Activated CD4-positive, alpha-beta T cell treated with anti-CD3 and anti-CD28 coated beads, Interleukin-2, Interleukin-6, amounts not matched to agents 100 ng/mL and 50 ng/mL, durations not matched to agents 16 hours and 8 hours (primary cell): ENCODE data around the gene JAGN1.
"Not testable (repeated sequence)": the region's sequence is repeated elsewhere in the genome, so short reads cannot be mapped to it uniquely, and the experiment has no call there.

Experiments
- DNase-seq: peaks from one replicate; pipeline ENCODE4 v3.0.0-alpha.2; 2020

The JAGN1 gene

GRCh38 chr3:9890249-9891071, at the start of gene JAGN1:
Gene JAGN1, plus strand, starts transcription at chr3:9890610. Its CDS starts 113 bp downstream, at chr3:9890723.
- DNase-seq: peak; percentile 93

GRCh38 chr3:9841015-9841414, 49.4 kb upstream of the JAGN1 start:
- DNase-seq: no peak

- DNase-seq: peak; percentile 98
These were observed 46.5 kb upstream of the JAGN1 start, which contains the start of gene RPUSD3 for GRCh38 chr3:9843715-9844438. Gene RPUSD3, minus strand, starts transcription at chr3:9844008. Its CDS starts 18 bp downstream, at chr3:9843990.

DNA sequence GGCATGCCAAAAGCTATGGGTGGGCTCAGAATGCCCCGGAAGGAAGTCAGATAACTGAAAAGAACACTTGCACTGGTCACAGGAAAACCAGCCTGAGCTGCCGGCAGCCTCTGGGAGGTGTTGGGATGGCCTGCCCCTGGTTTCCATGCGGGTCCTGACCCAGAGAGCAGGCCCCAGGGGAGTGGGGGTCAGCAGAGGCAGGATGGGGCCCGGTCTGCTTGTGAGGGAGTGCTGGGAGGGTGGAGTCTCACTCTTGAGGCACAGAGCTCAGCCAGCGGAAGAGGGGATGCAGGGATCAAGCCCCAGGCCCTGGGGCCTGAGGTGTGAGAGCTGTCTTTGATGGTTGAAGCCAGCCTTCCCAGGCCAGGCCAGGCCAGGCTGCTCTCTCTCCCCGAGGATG, 44.2 kb upstream of the JAGN1 start:
- DNase-seq: no peak

DNA sequence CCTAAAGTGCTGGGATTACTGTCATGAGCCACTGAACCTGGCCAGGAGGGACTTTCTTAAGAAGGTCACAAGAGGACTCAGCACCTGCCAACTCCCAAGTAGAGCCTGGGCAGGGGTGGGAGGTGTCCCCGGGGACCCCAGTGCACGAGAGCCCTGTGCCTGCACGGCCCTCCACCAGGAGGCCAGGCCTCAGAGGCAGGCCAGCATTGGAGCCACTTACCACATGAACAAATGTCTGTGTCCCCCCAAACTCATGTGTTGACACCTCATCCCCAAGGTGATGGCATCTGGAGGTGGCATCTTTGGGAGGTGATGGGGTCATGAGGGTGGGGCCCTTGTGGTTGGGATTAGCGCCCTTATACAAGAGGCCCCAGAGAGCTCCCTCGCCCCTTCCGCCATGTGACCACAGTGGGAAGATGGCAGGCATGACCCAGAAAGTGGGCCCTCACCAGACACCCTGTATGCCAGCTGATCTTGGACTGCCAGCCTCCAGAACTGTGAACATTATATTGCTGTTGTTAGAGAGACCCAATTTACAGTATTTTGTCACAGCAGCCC, 43.4 kb upstream of the JAGN1 start:
- DNase-seq: no peak

GRCh38 chr3:9847870-9848269, 42.5 kb upstream of the JAGN1 start:
- DNase-seq: not testable (repeated sequence)

GRCh38 chr3:9848860-9849259, 41.5 kb upstream of the JAGN1 start:
- DNase-seq: peak; percentile 52

GRCh38 chr3:9851383-9851782, 39.0 kb upstream of the JAGN1 start:
- not testable (repeated sequence) for DNase-seq

- not testable (repeated sequence) for DNase-seq
These were observed 38.5 kb upstream of the JAGN1 start for GRCh38 chr3:9851926-9852325.

- no peak for DNase-seq
These were observed 37.9 kb upstream of the JAGN1 start for GRCh38 chr3:9852528-9852927.

GRCh38 chr3:9854291-9854940, 36.0 kb upstream of the JAGN1 start:
- DNase-seq: not testable (repeated sequence)

DNA sequence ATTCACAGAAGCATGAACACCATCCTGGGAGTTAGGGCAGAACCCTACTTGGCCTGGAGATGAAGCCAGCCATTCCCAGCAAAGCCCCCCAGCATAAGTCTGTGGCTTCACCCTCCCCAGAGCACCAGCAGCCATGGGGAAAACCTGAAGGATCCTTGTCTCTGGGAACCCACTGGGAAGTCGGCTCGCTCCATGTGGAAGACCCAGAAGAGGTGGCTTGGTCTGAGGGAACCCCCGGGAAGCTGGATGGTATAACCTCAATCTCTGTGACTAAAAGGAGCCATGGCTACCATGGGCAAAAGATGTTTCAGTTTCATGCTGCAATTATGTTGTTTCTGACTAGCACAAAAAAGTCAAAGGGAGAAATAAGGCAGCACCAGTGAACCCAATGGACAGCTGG, 34.8 kb upstream of the JAGN1 start:
- no peak for DNase-seq

DNA sequence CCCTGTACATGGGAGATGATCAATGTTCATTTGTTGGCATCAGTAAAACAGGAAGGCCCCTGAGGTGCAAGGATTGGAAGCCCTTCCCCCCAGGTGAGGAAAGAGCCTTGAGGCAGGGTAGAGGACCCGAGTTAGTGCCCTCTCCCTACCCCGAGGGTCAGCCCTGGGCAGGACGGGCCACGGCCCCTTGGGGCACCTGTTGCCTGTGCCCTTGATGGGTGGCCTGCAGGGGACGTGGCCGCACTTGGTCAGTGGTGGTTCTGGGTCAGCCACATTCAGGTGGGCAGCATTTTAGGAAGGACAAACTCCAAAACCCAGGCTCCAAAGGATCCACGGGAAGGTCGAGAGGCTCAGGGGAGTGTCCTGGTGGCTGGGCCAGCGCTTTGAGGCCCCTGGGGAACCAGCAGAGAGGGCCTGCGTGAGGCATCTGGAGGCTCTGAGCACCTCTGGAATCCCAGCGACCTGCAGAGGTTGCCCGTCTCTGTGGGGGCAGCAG, 30.8 kb upstream of the JAGN1 start:
- no peak for DNase-seq

GRCh38 chr3:9861201-9861600, 29.2 kb upstream of the JAGN1 start:
- DNase-seq: no peak

GRCh38 chr3:9861626-9862130, 28.7 kb upstream of the JAGN1 start:
- no peak for DNase-seq

GRCh38 chr3:9862391-9863057, 27.9 kb upstream of the JAGN1 start:
- peak; percentile 20 for DNase-seq

GRCh38 chr3:9863058-9863772, 27.2 kb upstream of the JAGN1 start:
- no peak for DNase-seq

DNA sequence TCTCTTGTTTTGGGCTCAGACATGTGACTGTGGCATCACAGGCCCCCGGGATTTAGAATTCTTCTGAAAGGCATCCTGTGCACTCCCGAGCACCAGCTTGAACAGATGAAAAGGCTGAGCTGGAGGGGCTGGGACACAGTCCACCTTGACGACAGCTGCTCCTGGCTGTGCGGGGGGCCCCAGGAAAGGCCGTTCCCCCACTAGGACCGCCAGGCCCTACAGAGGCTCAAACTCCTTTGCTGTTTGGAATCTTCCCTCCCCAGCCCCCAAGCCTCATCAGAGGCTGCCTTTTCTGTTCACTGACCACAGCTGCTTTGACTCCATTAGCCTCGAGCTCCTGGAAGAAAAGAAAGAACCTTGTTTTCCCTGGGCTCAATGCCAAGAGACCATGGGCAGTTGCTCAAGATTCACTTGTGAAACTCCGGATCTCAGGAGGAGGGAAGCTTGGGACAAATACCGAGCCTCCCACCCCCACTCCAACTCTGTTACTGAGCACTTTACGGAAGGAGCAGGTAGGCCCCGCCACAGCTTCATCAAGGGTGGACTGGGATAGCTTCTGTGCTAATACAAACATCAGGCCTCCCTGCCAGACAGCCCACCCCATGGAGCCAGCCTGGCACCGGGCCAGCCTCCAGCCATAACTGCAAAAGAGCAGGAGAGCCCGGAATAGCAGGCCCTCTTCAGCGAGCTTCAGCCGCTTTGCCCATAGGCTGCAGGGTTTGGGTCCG, 26.0 kb upstream of the JAGN1 start:
- DNase-seq: no peak

GRCh38 chr3:9865125-9865637, 25.2 kb upstream of the JAGN1 start:
- DNase-seq: not testable (repeated sequence)

DNA sequence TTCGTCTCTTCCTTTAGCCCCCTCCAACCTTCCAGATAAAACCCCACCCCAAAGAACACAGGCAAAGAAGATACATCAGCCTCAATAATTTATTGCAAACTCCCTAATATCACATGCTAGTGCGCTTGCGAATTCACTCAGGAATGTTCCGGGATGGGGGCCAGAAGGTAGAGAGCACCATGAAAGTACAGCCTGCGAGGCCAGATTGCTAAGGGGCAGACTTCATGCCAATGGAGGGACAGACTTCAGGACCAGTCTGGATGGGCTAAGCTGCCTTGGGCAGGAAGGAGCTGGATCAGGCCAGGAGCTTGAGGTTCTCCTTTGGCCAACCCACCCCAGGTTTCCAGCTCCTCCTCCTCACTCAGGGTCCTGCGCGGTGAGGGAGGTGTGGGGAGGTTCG, 23.8 kb upstream of the JAGN1 start:
- DNase-seq: no peak

GRCh38 chr3:9867106-9867505, 23.3 kb upstream of the JAGN1 start:
- DNase-seq: no peak
